ENCODE results near the gene DHX32. TPM values are rescaled to one million over a fixed set of nuclear protein-coding genes. Genes with fewer than 3 reads are reported as not detected.

DHX32 gene
- total and polyA plus RNA-seq, 3 donors from 2014 or later, result 42.2 to 64.0 (median 60.2) TPM

GRCh38 chr10:125788156-125789034, 92.7 kb downstream of the DHX32 start:
- WGBS, 2 donors, result 88 to 96% methylated on average over 8 to 17 of the region's 17 CpGs
- Histone ChIP-seq H3K27ac (no peak overlapping the region), H3K9me3 (no peaks in the 10 kb centered on the region), H3K36me3 (ENCODE audit: low read depth, missing control alignments) (no peaks in the 10 kb centered on the region), H3K4me3 (no peak overlapping the region), H3K4me1 (no peaks in the 10 kb centered on the region), H3K27me3 (no peaks in the 10 kb centered on the region)
- DNase-seq, result no peak
- intact Hi-C loops (cut with DNase I; ENCODE audit: low total_unique reads), result no loop called here
- TF ChIP-seq CTCF (IDR thresholded peaks at IDR 0.05) (no peak), POLR2A (IDR thresholded peaks at IDR 0.05) (no peak)

MicroRNAs within 50 kb of the gene (microRNA counts, 767-probe panel; counts per million panel counts)
- microRNA hsa-miR-4484, result 0 to 152 counts per million in 2 donors

Small RNAs within 50 kb of the gene (microRNA-seq; reads per million reads assigned to microRNA genes)
- 1.4 to 2.1 reads per million in 2 donors for gene MIR4484 (ENCODE audit: borderline number of aligned reads in 2 of 2, borderline replicate concordance in 1 of 2)

Small RNAs within 50 kb of the gene (small RNA-seq; reads per million reads assigned to genes)
- 0 reads per million in 2 donors for gene MIR4484
- gene RF00017, result 0 reads per million in 2 donors
- 0 reads per million in 2 donors for gene RNU2-42P

Other genes with a start within 250 kb of the DHX32 start
- gene TEX36, start 198.1 kb downstream of the DHX32 start, total RNA-seq, result 10 to 100 TPM; 14.9 to 24.6 TPM
- gene TEX36, start 198.1 kb downstream of the DHX32 start, polyA plus RNA-seq (ENCODE audit: insufficient read depth, low read depth, low replicate concordance), result 41.5 TPM
- 10 to 100 TPM; 93.1 to 95.1 TPM for gene EDRF1, start 161.6 kb downstream of the DHX32 start, total RNA-seq
- gene EDRF1, start 161.6 kb downstream of the DHX32 start, polyA plus RNA-seq (ENCODE audit: insufficient read depth, low read depth, low replicate concordance), result 66.7 TPM
- gene MMP21, start 105.5 kb downstream of the DHX32 start, total RNA-seq, result under 1 TPM; 0.31 to 0.43 TPM
- gene MMP21, start 105.5 kb downstream of the DHX32 start, polyA plus RNA-seq (ENCODE audit: insufficient read depth, low read depth, low replicate concordance), result not detected
- gene UROS, start 58.0 kb downstream of the DHX32 start, total RNA-seq, result 10 to 100 TPM; 62.5 to 70.3 TPM
- 69.2 TPM for gene UROS, start 58.0 kb downstream of the DHX32 start, polyA plus RNA-seq (ENCODE audit: insufficient read depth, low read depth, low replicate concordance)
- 10 to 100 TPM; 59.8 to 81.9 TPM for gene BCCIP, start 57.7 kb downstream of the DHX32 start, total RNA-seq
- 63.9 TPM for gene BCCIP, start 57.7 kb downstream of the DHX32 start, polyA plus RNA-seq (ENCODE audit: insufficient read depth, low read depth, low replicate concordance)
- gene FANK1, start 15.3 kb upstream of the DHX32 start, total RNA-seq, result 10 to 100 TPM; 41.1 to 60.9 TPM
- gene FANK1, start 15.3 kb upstream of the DHX32 start, polyA plus RNA-seq (ENCODE audit: insufficient read depth, low read depth, low replicate concordance), result 143 TPM